HCT116 (cell line): Measurements from ENCODE around the gene TBXAS1. TPM values are rescaled to one million over a fixed set of nuclear protein-coding genes. Genes with fewer than 3 reads are reported as not detected.

Source experiments
- ATAC-seq: fragments of 200-7000 bp; cut with Tn5 transposase; 2 replicates; pipeline ENCODE4 v1.9.1; 2020; ENCODE audit warnings: mild to moderate bottlenecking, moderate library complexity
- BruUV-seq: library from RNA; stranded (reverse); fragments of 400-500 nt; replicated peaks from 2 replicates; lab custom pipeline; 2021; lab: Mats Ljungman, UMichigan
- CTCF ChIA-PET: fragments of 300-600 bp; sonication (Branson Sonifier 250); formaldehyde crosslinking; loops from one replicate; lab custom pipeline; 2021; ENCODE audit warnings: antibody characterized with exemption; lab: Charles Lee
- POLR2A ChIA-PET: fragments of 300-600, 350-600 bp; sonication (Branson Sonifier 250); formaldehyde crosslinking; loops from one replicate; lab custom pipeline; 2021; ENCODE audit warnings: antibody characterized with exemption; lab: Charles Lee
- RAD21 ChIA-PET, 2 experiments: fragments of 300-600 bp; sonication (Branson Sonifier 250); formaldehyde crosslinking; loops; one replicate each; lab custom pipeline; 2023; ENCODE audit warnings: low total read pairs in 2 of 2; ENCODE audit not compliant: uncharacterized antibody in 2 of 2, unreplicated experiment in 2 of 2, low non-redundant PET in 1 of 2; lab: Charles Lee
- DNase-seq: peaks from one replicate; pipeline ENCODE4 v3.0.0-alpha.2; 2010; ENCODE audit warnings: low read depth, low spot score
- H2AFZ ChIP-seq: fragments of 200-600 bp; shearing (Covaris generic), sonication (generic); 2 replicates; pipeline ENCODE4 v1.6.1; 2017; ENCODE audit warnings: low read depth, mixed run types, mixed read lengths, antibody characterized with exemption, low read length; ENCODE audit not compliant: poor library complexity, severe bottlenecking
- H3K27ac ChIP-seq: 2 replicates; pipeline ENCODE4 v1.5.1; 2012; ENCODE audit warnings: low read depth, low read length
- H3K27me3 ChIP-seq: fragments of 200-600 bp; sonication (generic); 2 replicates; pipeline ENCODE4 v1.6.1; 2016; ENCODE audit warnings: mixed run types, low read length, mixed read lengths; ENCODE audit not compliant: insufficient read depth
- H3K36me3 ChIP-seq, 2 experiments: fragments of 200-500 bp in 1 of 2; fragments of 200-600 bp in 1 of 2; sonication (Bioruptor generic) in 1 of 2; sonication (generic) in 1 of 2; 2 replicates each; pipeline versions ENCODE4 v1.5.1 to v1.6.1; 2014 to 2016; ENCODE audit warnings: low read length in 2 of 2, inconsistent platforms in 1 of 2, mixed read lengths in 1 of 2, mixed run types in 1 of 2; ENCODE audit not compliant: insufficient read depth in 2 of 2, control insufficient read depth in 1 of 2
- H3K4me1 ChIP-seq, 2 experiments: fragments of 200-600 bp in 1 of 2; sonication (generic) in 1 of 2; 2 replicates each; pipeline versions ENCODE4 v1.5.1 to v1.6.1; 2012 to 2017; ENCODE audit warnings: low read length in 2 of 2, inconsistent platforms in 1 of 2, mild to moderate bottlenecking in 1 of 2, mixed read lengths in 1 of 2, mixed run types in 1 of 2, moderate library complexity in 1 of 2; ENCODE audit not compliant: insufficient read depth in 2 of 2, control insufficient read depth in 1 of 2
- H3K4me2 ChIP-seq: fragments of 200-600 bp; sonication (generic); 2 replicates; pipeline ENCODE4 v1.6.1; 2017; ENCODE audit warnings: mixed run types, low read length, mixed read lengths
- H3K4me3 ChIP-seq, 2 experiments: fragments of 200-600 bp in 1 of 2; sonication (generic) in 1 of 2; replicated peaks in 1 of 2; 2 replicates each; pipeline ENCODE4 v1.5.1; 2011 to 2016; ENCODE audit warnings: low read length in 2 of 2, control low read depth in 1 of 2, low read depth in 1 of 2, mild to moderate bottlenecking in 1 of 2, mixed read lengths in 1 of 2, mixed run types in 1 of 2
- H3K79me2 ChIP-seq: fragments of 200-600 bp; sonication (generic); 2 replicates; pipeline ENCODE4 v1.6.1; 2017; ENCODE audit warnings: mild to moderate bottlenecking, mixed run types, low read length, moderate library complexity, mixed read lengths; ENCODE audit not compliant: insufficient read depth
- H3K9ac ChIP-seq: fragments of 200-600 bp; sonication (generic); 2 replicates; pipeline ENCODE4 v1.6.1; 2016; ENCODE audit warnings: low read length, mixed read lengths
- H3K9me2 ChIP-seq: fragments of 200-600 bp; sonication (generic), shearing (Covaris generic); 2 replicates; pipeline ENCODE4 v1.6.1; 2017; ENCODE audit warnings: mixed run types, mild to moderate bottlenecking, moderate library complexity; ENCODE audit not compliant: insufficient read depth
- H3K9me3 ChIP-seq, 2 experiments: fragments of 200-500 bp in 1 of 2; fragments of 200-600 bp in 1 of 2; sonication (Bioruptor generic) in 1 of 2; sonication (generic) in 1 of 2; 2 replicates each; pipeline ENCODE4 v1.6.1; 2014 to 2017; ENCODE audit warnings: low read length in 2 of 2, mixed read lengths in 2 of 2, inconsistent platforms in 1 of 2, low read depth in 1 of 2, mild to moderate bottlenecking in 1 of 2, mixed run types in 1 of 2, moderate library complexity in 1 of 2; ENCODE audit not compliant: control insufficient read depth in 1 of 2, insufficient read depth in 1 of 2
- H4K20me1 ChIP-seq: fragments of 200-600 bp; sonication (generic), shearing (Covaris generic); 2 replicates; pipeline ENCODE4 v1.6.1; 2017; ENCODE audit warnings: mixed run types, mild to moderate bottlenecking, moderate library complexity; ENCODE audit not compliant: insufficient read depth
- EGR1 ChIP-seq: IDR thresholded peaks from 2 replicates; pipeline ENCODE4 v1.6.1; 2012; ENCODE audit warnings: low read depth
- JUND ChIP-seq: IDR thresholded peaks from 2 replicates; pipeline ENCODE4 v1.6.1; 2012
- TCF7L2 ChIP-seq: IDR thresholded peaks from 2 replicates; pipeline ENCODE4 v1.7.0; 2011; ENCODE audit warnings: borderline replicate concordance, inconsistent platforms; ENCODE audit not compliant: insufficient read depth, insufficient read length; ENCODE audit errors: extremely low read depth
- YY1 ChIP-seq: IDR thresholded peaks from 2 replicates; pipeline ENCODE4 v1.6.1; 2011; ENCODE audit warnings: low read length, low read depth, moderate library complexity, mild to moderate bottlenecking; ENCODE audit not compliant: insufficient replicate concordance; ENCODE audit errors: extremely low read depth
- intact Hi-C: fragments of 100-400 bp; cut with micrococcal nuclease; formaldehyde crosslinking; loops from 2 replicates; pipeline ENCODE4 v1.10.0; 2022
- total RNA-seq: library from RNA; stranded (reverse); gene quantifications from one replicate; pipeline ENCODE4 v1.2.1, GENCODE V29; 2021; ENCODE audit not compliant: unreplicated experiment

TBXAS1 gene
- total RNA-seq, 1 experiment from 2014 or later = 1.4 TPM

DNA sequence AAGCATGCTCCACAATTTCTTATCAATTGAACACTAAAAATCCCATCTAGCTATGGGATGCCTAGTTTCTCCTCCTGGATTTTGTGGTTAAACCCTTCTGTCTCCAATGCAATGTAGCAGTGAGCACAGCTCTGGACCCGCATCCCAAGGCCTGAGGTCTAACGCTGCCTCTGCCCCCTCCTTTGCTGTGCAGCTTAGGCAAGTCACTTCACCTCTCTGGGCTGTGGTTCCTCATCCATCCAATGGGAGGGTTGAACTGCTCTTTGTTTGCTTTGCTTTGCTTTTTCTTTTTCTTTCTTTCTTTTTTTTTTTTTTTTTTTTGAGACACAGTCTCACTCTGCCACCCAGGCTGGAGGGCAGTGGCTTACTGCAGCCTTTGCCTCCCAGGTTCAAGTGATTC lies 164.5 kb downstream of the TBXAS1 start:
- no TSS peak for BruUV-seq
- H3K4me1 ChIP-seq = peaks cover 0 to 18% of the 10 kb centered on the region in 2 experiments; a peak in 1 of 4 replicates
- no peak overlapping the region for H2AFZ ChIP-seq
- no peak overlapping the region for H3K9ac ChIP-seq
- no peak overlapping the region for H3K4me3 ChIP-seq
- no peaks in the 10 kb centered on the region for H3K9me2 ChIP-seq
- H3K27me3 ChIP-seq = no peaks in the 10 kb centered on the region
- no peak overlapping the region for H3K27ac ChIP-seq
- CTCF ChIA-PET = interaction anchor here (1.5 to 3.0 kb wide), 2 partner anchors 12 to 375 kb away, joined by 4 to 8 read pairs; no protein-coding TSS in a partner anchor
- no peak for TF ChIP-seq EGR1
- intact Hi-C loops = no loop called here
- no peak overlapping the region for H3K4me2 ChIP-seq
- no peaks in the 10 kb centered on the region for H4K20me1 ChIP-seq
- ATAC-seq = no peak
- POLR2A ChIA-PET = no interaction called here
- H3K79me2 ChIP-seq = no peaks in the 10 kb centered on the region
- no peaks in the 10 kb centered on the region for H3K9me3 ChIP-seq
- H3K36me3 ChIP-seq = no peaks in the 10 kb centered on the region
- RAD21 ChIA-PET = interaction anchor here in 1 of 2 experiments (0.7 kb wide), 1 partner anchor 9 kb away, joined by 3 read pairs; no protein-coding TSS in a partner anchor
- DNase-seq = no peak

DNA sequence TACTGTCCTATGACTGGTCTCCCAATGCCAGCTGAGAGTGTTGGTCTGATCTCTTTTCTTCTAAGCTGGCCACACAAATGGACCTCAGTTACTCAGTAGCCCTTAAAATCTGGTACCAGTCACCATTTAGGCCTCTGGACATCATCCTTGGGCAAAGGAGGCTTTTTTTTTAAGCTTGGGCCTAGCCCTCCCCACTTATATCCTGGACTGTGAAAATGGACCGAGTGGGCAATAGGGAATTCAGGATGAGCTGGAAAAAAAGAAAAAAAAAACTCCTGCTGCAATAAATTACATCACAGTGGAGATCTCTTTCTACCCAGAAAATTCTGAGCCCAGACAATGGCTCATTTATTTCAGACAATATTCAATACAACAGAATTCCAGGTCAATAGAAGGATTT lies 165.3 kb downstream of the TBXAS1 start:
- Histone ChIP-seq H3K4me1 (peaks cover 0 to 24% of the 10 kb centered on the region in 2 experiments; a peak in 2 of 4 replicates), H3K9me3 (no peaks in the 10 kb centered on the region), H4K20me1 (no peaks in the 10 kb centered on the region), H3K9ac (no peak overlapping the region), H3K79me2 (no peaks in the 10 kb centered on the region), H3K36me3 (no peaks in the 10 kb centered on the region), H3K9me2 (no peaks in the 10 kb centered on the region), H3K4me3 (no peak overlapping the region), H3K4me2 (no peak overlapping the region), H3K27ac (no peak overlapping the region), H3K27me3 (no peaks in the 10 kb centered on the region), H2AFZ (no peak overlapping the region)
- DNase-seq (no peak), ATAC-seq (no peak)
- RAD21 ChIA-PET = interaction anchor here in 1 of 2 experiments (0.7 kb wide), 1 partner anchor 8 kb away, joined by 3 read pairs; no protein-coding TSS in a partner anchor
- no peak for TF ChIP-seq TCF7L2
- no peak for TF ChIP-seq YY1
- TF ChIP-seq JUND = no peak
- no TSS peak for BruUV-seq
- intact Hi-C loops = no loop called here
- POLR2A ChIA-PET = no interaction called here
- CTCF ChIA-PET = interaction anchor here (1.5 to 3.0 kb wide), 2 partner anchors 11 to 375 kb away, joined by 4 to 8 read pairs; no protein-coding TSS in a partner anchor
